Raji (cell line): ENCODE data around the gene ABCB6.

ENCODE experiments used
- POLR2A ChIP-seq: IDR thresholded peaks from 2 replicates; pipeline ENCODE4 v1.6.1; 2011; ENCODE audit warnings: low read depth, low read length, control low read depth; ENCODE audit not compliant: insufficient read depth

ABCB6 gene

DNA sequence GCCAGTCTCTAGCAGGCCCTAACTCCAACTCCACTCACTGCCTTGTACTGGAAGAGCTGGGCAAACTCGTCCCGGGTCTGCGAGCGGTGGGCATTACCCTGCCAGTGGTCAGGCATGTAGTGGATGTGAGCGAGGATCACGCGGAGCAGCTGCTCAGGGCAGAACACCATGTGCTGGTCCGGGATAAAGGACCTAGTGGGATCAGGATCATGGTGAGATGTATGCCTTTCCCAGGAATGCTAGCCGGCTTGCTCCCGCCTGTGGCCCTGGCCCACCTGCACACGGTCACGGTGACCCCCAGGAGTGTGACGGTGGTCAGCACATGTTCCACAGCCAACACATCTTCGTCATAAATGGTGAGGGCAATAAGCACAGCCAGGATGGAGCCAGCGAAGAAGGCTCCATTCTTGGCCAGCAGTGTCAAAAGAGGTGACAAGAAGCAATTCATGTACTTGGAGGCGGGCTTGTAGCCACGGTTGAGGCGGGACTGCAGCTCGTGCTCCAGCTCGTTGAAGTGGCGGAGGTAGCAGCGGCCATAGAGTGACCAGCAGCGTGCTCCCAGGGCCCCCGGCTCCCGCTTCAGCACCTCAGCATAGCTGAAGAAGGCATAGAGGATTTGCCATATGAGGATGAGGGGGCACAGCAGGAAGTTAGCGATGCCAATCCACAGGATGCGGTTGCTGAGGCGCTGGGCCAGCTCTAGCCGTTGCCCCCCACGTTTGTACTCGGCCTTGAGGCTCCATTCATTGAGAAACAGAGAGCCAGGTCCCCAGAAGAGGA lies 5.3 kb upstream of the ABCB6 start:
- no peak for TF ChIP-seq POLR2A

DNA sequence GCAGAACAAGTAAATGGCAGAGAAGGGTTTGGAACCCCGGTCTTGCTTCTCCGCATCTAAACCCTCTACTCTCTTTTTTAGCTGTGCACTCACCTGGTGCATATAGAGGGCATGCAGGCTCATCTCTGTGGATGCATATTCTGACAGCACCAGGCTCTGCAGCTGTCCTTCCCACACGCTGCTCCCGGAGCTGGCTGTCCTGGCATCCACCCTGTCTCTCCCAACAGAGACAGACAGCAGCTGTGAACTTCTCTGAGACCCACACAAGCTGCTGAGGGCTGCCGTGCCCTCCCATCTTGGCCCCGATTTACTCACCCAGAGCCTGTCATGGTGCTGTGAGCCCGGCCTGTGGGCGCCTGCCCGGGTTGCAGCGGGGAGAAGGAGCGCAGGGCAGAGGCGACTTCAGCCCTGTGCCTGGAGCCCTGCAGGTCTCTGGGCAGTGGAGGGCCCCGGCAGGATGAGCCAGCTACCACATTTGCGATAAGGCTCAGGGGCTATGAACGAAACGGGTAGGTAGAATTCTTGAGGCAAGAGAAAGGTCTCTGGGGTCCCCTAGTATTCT lies 3.3 kb upstream of the ABCB6 start:
- TF ChIP-seq POLR2A, result no peak

DNA sequence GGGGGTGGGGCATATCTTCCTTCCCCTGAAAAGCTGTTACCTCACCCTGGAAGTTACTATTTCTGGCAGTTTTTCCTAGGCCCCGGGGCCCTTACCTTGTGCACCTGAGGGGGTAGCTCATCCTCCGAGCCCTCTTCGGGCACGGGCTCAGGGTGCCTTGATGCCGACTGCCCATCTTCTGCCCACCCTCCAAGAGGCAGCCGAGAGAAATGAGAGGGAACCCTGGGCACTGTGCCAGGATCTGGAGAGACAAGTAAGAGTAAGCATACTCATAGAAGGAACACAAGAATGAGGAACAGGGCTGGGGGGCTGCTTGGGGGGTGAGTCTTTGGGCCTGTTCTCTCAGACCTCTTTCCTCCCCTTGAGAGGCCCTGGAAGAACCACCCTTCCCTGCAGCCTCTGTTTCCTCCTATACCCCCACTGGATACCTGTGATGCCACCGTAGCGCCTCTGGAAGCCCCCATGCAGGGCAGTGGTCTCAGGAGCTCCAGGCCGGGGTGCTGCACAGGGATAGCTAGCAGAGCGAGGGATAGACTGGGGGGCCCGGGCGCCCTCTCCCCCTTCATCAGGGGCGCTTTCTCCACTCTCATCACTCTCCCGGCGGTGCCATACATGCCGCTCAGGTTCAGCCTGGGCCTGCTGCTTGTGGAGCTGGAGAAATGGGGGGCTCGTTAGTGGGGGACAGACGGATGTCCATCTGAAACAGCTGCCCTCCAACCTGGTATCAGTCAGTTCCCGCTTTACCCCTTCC lies 2.1 kb upstream of the ABCB6 start:
- no peak for TF ChIP-seq POLR2A

DNA sequence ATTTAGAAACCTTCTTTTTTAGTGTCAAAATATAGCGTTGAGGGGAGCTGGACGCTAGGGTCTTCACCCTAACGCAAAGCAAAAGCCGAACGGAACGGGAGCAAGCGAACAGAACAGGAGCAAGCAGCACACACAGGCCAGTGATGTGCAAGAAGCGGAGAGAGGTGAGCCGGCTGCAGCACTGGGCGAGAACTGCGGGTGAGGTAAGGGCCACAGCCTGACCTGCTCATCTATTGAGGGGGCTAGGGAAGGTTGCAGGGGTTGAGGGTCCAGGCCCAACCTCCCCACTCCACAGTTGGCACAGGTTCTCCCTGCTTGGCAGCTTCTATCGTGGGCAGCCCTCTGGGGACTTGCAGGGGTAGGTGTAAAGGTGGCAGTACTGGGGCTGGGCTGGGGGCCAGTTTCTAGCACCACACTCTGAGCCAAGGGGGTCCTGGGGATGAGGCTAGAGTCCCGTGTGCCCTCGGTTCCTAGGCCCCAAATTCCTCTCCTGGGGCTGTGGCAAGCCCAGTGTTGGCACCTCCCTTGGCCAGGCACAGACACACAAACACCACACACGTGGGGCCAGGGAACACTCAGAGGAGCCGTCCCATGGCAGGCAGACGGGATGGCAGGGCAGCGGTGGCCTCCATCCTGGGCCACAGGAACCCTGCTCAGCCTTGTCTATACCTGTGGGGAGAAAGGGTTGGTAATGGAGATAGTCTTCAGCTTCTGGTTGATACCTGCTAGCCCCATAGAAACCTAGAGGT lies 1.2 kb upstream of the ABCB6 start:
- TF ChIP-seq POLR2A, result no peak

DNA sequence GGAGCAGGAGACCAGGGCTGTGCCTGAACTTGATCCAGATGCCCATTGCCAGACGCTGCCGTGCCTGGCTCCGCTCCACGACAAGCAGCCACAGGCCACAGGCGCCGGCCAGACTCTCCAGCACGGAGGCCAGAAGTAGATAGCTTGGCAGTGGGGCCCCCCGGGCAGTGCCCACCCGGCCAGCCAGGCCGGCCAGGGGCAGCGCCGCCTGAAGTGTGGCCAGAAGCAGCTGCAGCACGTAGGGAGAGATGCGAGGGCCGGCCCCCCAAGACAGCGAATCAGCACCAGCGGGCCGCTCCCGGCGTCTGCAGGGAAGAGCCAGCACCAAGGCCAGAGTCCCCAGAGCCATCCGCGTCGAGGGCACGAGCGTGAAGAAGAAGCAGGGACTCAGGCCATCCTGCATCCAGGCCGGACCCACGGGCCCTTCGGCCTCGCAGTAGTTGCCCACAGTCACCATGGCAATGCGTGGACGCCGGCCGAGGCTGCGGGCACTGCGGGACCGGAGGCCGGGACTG lies 484 bp downstream of the ABCB6 start:
- no peak for TF ChIP-seq POLR2A

DNA sequence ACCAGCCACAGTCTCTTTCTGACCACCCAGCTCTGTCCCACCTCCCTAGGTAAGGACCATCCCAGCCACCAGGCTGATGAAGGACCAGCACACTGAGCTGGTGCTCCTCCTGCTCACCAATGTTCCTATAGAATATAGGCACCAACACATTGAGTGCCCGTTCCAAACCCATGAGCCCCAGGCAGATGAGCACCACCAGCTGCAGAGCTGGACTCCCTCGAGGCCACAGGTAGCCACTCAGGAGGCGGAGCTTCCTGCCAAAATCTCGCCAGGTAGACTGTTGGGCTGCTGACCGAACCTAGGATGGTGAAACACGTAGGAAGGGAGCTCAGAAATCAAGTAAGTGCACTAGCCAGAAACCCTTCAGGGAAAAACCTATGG lies 2.2 kb downstream of the ABCB6 start:
- TF ChIP-seq POLR2A, result no peak

DNA sequence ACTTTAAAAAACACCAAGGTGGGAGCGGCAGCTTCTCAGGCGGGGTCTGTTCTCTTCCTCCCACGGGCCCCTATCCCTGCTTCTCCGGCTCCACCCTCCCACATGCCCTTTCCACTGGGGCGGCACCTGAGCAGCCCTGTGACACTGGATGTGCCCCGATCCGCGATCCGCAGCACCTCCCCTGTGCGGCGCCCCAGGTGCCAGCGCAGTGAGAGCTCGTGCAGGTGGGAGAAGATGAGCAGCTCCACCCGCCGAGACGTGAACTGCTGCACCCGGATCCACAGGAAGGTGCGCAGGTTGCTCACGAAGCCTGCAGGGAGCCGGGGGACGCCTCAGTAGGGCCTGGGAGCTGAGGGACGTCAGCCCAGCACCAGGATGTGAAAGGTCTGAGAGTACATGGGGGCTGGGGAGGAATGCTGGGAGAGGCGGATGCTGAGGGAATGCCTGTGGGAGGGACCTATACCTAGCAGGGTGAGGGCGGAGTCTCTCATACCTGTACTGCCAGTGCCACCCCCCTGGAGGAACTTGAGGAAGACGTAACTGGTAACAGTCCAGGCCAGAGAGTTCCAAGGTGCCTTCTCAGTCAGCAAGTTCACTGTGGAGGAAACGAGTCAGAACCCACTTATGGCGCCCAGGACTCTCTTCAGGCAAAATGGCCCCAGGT lies 2.8 kb downstream of the ABCB6 start:
- TF ChIP-seq POLR2A, result no peak

DNA sequence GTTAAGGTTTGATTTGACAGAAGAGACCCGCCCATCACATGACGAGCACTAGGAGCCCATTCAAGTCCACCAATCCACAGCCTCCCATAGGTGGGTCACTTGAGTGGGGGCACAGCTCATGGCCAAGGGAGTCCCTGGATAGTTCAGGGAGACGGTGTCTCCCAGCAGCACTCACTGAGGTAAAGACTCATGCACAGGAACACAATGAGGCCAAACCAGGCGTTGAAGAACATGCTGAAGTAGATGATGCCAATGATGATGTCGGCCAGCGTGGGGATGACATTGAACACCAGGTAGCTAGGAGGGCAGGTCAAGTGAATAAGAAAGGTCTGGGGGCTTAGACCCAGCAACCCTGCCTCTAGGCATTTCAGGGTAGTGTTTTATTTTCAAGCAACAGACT lies 4.0 kb downstream of the ABCB6 start:
- no peak for TF ChIP-seq POLR2A

DNA sequence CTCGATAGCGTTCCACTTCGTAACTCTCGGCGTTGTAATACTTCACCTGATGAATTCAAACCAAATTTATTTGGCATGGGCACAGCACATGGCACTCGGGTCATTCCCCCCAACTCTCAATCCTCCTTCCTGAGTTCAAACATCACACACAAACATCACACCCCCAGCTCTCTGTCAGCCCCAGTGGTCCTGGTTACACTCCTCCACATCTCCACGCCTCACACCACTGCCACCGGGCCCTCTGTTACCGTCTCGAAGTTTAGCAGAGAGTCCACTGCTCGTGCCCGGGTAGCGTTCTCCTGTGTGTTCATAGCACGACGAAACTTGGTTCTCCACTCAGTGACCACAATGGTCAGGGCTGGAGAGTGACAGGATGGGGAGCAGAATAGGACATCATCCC lies 4.6 kb downstream of the ABCB6 start:
- TF ChIP-seq POLR2A, result no peak

DNA sequence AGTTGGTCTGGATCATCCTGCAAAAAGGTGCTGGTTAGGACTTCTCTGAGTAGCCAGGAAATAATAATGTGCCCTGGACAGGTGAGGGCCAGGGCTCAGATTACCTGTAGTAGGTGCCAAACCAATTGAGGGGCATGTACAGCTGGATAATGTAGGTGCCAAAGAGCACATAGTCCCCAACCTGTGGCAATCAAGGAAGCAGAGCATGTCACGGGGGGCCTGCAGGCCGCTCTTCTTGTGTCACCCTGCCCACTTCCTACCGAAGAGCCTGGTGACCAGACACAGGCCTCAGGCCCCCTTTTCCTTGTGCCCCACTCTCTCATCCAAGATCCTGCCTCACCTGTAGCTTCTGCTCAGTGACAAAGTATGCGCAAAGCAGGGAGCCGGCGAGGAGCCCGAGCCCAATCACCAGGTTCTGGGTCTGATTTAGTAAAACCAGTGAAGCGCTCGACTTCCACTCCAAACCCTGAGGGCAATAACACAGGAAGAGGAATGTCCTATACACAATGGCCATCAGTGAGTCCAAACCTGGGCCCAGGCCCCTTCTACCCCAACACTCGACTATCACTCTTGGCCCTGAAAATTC lies 5.2 kb downstream of the ABCB6 start:
- no peak for TF ChIP-seq POLR2A

DNA sequence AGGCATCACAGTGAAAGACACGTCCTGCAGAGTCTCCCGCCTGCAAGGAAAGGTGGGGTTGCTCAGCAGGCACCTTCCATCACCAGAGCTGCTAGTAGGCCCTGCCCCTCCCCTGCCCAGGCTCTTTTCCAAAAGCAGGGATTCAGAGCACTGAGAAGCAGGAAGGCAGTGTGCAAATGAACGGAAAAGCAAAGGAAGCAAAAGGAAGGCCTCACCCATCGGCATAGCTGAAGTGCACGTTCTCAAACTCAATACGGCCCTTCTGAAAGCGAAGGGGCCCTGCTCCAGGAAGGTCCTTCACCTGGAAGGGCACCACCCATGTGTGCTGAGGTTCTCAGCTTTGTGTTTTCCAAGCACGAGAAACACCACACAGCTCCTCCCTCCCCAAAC lies 5.7 kb downstream of the ABCB6 start:
- no peak for TF ChIP-seq POLR2A

DNA sequence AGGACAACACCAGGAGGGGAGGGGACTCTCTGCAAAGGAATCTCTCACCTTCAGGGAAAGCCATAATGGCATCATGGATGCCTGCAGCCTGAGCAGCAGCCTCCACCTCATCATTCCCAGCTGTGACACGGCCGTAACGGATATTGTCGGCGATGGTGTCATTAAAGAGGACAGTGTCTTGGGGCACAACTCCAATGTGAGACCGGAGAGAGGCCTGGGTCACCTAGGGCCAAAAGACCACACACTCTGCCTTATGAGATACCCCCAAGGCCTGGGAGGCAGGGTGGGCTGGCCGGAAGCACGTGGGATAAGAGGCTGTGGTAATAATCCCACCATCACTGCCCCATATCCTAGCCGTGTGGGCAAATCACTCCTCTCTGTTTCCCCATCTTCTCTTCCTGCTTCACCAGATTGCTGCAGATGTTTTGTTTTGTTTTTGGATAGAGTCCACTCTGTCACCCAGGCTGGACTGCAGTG lies 7.8 kb downstream of the ABCB6 start:
- TF ChIP-seq POLR2A, result no peak

DNA sequence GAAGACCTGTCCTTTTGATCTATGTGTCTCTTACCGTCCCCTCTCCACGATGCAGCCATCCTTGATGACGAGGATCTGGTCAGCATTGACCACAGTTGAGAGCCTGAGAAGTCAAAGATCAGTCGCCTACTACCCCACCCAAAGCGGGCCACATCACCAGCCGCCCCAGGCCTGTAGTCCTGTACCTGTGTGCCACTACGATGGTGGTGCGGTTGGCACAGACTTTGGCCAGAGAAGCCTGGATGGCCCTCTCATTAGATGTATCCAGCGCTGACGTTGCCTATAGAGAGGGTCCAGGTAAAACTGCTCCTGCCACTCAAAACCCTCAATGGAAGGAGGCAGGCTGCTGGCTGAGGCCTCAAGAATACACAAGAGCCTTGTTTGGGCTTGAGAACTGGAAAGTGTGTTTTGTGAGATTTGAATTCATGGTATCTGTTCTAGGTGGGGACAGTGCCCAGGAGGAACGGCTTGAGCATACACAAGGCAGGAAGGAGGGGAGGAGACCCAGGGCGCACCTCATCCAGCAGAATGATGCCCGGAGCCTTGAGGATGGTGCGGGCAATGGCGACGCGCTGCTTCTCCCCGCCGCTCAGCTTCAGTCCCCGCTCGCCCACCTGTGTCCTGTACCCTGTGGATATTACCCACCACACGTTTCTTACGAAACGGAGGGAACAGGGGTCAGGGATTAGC lies 8.4 kb downstream of the ABCB6 start:
- TF ChIP-seq POLR2A, result no peak
